ENCODE data around the gene ZFAND3.

ZFAND3 gene

DNA sequence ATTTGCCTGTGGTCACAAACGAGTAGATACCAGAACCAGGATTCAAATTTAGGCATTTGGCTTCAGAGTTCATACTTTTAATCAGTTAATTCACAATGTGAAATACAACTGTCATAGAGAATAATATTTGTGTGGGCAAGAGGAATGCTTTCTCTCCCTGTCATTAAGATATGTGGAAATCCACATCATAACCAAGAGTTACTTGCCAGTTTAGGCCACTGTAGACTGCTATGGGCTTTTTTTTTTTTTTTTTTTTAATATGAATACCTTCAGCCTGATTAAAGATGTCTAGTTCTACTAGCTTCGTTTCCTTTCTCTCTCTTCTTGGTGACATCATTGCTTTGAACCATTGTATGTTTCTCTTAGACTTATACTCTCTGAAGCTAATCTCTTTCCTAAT, 244.9 kb downstream of the ZFAND3 start:
- no peak overlapping the region for H3K27ac Mint-ChIP-seq
- no peak overlapping the region for H3K4me3 Mint-ChIP-seq
- peaks cover 64% of the 10 kb centered on the region for H3K36me3 Mint-ChIP-seq (ENCODE audit: low read depth)
- peaks cover 9% of the 10 kb centered on the region for H3K4me1 Mint-ChIP-seq (ENCODE audit: low read depth)
- no peaks in the 10 kb centered on the region for H3K27me3 Mint-ChIP-seq
- H3K9me3 Mint-ChIP-seq = no peaks in the 10 kb centered on the region

DNA sequence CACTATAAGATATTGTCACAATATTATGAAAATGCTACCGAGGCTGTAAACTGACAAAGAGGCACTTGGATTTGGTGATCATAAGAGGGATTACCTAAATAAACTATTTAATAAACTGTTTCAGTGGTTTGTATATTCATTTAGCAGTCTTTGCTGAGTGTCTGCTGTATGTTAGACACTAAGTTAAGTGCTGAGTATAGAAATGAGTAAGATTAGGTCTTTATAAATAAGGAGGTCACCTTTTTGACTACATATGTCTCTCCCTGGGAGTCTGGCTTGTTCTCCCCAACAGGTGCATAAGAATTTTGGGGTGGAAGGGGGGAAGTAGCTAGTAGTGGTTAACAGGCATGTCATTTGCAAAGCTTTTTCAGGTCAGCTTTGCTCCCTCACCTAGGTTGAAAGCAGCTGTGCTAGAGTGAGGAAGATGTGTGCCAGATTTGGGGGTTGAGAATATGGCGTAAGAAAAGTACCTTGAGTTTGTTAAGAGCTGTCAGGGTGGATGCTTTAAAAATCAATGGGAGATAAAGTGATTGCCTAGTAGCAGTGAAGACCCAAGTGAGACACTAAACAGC, 246.3 kb downstream of the ZFAND3 start:
- Mint-ChIP-seq H3K27ac (peak overlapping the region; percentile 9), H3K36me3 (ENCODE audit: low read depth) (peaks cover 64% of the 10 kb centered on the region), H3K4me3 (no peak overlapping the region), H3K9me3 (no peaks in the 10 kb centered on the region), H3K27me3 (no peaks in the 10 kb centered on the region), H3K4me1 (ENCODE audit: low read depth) (peaks cover 10% of the 10 kb centered on the region)

DNA sequence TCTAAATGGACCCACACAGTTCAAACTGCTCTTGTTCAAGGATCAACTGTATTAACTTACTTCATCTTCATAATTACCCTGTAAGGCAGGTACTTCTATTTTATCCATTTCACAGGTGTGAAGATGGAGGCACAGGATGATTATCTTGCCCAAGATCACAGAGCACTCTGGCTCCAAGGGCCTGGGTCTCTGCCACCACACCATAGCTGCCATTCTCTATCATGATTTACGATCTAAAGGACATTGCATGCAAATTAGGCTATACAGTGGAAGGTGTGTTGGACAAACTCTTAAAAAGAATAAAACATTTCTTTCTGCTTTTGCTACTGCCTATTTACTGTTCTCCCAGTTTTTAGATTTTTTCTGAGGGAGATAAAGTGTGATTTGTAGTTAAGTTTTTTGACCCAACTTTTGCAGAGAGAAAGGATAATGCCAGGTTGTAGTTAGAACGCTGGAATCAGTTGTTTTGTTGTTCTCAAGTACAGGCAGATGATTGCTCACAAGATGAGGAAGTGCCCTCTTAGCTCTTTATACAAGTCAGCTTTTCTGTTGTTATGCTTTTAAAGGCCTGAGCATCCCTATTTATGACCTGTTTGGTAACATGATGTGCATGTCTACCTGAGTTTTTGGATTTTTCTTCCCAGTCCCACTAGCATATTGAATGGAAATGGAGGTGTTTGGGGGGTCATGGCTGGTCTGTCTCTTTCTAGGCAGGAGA, 247.9 kb downstream of the ZFAND3 start:
- Mint-ChIP-seq H3K4me3 (no peak overlapping the region), H3K4me1 (ENCODE audit: low read depth) (peaks cover 10% of the 10 kb centered on the region), H3K36me3 (ENCODE audit: low read depth) (peaks cover 53% of the 10 kb centered on the region), H3K27me3 (no peaks in the 10 kb centered on the region), H3K27ac (no peak overlapping the region), H3K9me3 (no peaks in the 10 kb centered on the region)

DNA sequence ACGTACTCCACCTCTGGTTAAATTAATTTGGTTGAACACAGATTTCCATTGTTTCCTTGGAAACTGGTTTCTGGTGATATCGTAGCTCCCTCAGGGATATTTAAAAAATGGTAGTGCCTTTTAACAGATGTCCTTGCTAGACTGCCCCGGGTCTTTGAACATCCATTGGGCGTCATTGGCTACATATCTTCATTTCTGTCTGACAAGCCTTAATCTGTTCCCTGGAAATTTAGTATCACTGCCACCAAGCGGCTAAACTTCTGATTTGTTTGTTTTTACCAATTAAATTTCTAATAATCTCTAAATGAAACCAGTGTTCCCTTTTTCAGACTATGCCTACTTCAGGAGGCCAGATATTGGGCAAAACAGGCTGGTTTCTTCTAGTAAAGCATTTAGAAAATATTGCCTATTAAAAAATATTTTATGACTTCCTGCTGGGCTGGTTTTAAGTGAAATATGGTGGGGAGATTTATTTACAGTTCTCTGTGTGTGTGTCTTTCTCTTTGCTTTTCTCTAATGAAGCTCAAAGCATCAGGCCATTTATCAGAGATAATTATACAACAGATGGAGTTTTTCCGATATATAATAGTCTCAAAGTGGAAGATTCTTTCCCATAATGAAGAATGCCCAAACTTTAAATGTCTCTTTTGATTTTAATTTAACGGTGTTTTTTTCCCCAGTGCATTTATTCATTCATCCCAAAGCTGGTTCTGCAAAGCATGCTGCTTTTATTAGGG, 249.5 kb downstream of the ZFAND3 start:
- peaks cover 38% of the 10 kb centered on the region for H3K36me3 Mint-ChIP-seq (ENCODE audit: low read depth)
- peaks cover 14% of the 10 kb centered on the region for H3K4me1 Mint-ChIP-seq (ENCODE audit: low read depth)
- no peaks in the 10 kb centered on the region for H3K27me3 Mint-ChIP-seq
- no peak overlapping the region for H3K4me3 Mint-ChIP-seq
- no peaks in the 10 kb centered on the region for H3K9me3 Mint-ChIP-seq
- H3K27ac Mint-ChIP-seq = no peak overlapping the region

DNA sequence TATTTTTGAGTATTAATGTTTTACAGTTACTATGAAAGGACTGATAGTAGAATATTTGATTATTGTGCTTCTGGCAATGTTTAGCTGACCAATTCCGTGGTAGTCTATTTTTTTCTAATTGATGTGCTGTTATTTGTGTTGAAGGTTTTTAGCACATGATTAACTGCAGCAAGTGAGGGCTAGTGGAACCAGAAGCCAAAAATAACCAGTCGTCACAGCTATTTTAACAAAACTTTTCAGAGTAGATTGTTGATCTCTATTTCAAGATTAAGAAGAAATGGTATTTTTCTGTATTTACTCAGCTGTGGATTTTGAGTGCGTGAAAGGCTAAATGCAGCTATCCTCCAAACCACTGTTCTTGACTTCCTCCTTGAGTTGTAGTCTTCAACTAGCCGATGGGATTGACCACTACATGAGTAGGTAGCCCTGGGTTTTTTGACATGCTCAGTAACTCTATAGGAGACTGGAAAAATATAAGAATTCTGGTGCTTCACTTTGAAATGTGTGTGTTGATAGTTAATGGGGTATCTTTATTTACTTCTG, 258.0 kb downstream of the ZFAND3 start:
- Mint-ChIP-seq H3K27me3 (no peaks in the 10 kb centered on the region), H3K36me3 (ENCODE audit: low read depth) (peaks cover 17% of the 10 kb centered on the region), H3K4me1 (ENCODE audit: low read depth) (peaks cover 7% of the 10 kb centered on the region), H3K27ac (no peak overlapping the region), H3K4me3 (no peak overlapping the region), H3K9me3 (no peaks in the 10 kb centered on the region)

DNA sequence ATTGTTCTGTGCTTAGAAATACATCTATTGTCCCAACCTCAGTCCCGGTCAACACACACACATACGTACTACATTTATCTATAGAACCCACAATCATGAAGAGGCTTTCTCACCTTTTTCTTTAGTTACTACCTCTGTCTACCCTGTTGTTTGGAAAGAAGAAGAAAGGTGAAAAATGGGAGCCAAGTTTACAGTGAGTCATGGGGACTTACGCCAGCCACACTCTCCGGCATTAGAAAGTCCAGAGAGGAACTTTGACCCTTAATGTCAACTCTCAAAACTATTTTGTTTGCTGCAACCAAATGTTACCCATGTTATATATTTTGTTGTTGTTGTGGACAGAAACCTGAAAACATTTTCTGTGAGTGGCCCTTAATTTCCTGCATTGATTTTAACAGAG, 259.1 kb downstream of the ZFAND3 start:
- no peak overlapping the region for H3K4me3 Mint-ChIP-seq
- H3K27ac Mint-ChIP-seq = no peak overlapping the region
- peaks cover 3% of the 10 kb centered on the region for H3K4me1 Mint-ChIP-seq (ENCODE audit: low read depth)
- H3K9me3 Mint-ChIP-seq = no peaks in the 10 kb centered on the region
- H3K27me3 Mint-ChIP-seq = no peaks in the 10 kb centered on the region
- H3K36me3 Mint-ChIP-seq (ENCODE audit: low read depth) = peaks cover 28% of the 10 kb centered on the region

DNA sequence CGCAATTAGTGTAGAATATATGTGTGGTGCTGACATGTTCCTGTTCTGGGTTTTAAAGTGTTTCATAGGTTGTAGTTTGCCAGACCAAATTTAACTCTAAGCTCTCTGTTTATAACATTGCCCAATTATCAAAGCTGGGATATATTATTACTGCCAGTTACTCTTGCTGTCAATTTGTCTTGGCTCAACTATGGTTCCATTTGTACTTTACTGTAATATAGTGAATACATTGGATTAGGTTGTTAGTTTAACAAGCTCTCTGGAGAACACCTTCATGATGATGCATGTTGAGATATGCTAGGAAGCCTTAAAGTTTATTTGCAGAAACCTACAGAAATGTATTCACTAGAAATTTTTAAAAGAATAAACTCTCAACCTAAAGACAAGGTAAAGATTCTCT, 259.6 kb downstream of the ZFAND3 start:
- peaks cover 29% of the 10 kb centered on the region for H3K36me3 Mint-ChIP-seq (ENCODE audit: low read depth)
- no peak overlapping the region for H3K4me3 Mint-ChIP-seq
- peaks cover 3% of the 10 kb centered on the region for H3K4me1 Mint-ChIP-seq (ENCODE audit: low read depth)
- no peaks in the 10 kb centered on the region for H3K27me3 Mint-ChIP-seq
- no peaks in the 10 kb centered on the region for H3K9me3 Mint-ChIP-seq
- H3K27ac Mint-ChIP-seq = no peak overlapping the region

DNA sequence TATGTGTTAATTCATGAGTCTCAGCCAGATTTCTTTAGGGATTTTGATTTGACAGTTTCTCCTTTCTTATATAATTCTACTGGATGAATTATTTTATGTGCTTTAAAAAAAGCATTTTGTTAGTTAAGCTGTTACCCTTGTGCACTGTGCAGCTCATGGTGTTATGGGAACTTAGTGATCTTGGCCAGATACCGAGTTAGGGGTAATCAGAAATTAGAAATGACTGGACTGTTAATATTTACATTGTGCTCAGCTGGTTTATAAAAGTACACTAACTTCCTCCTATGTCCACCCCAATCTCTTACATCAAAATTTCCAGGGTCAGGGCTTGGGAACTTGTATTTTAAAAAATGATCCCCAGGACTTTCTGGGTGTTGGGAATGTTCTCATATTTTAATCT, 260.0 kb downstream of the ZFAND3 start:
- no peak overlapping the region for H3K27ac Mint-ChIP-seq
- no peaks in the 10 kb centered on the region for H3K27me3 Mint-ChIP-seq
- H3K36me3 Mint-ChIP-seq (ENCODE audit: low read depth) = peaks cover 33% of the 10 kb centered on the region
- H3K4me3 Mint-ChIP-seq = no peak overlapping the region
- no peaks in the 10 kb centered on the region for H3K9me3 Mint-ChIP-seq
- peaks cover 3% of the 10 kb centered on the region for H3K4me1 Mint-ChIP-seq (ENCODE audit: low read depth)

DNA sequence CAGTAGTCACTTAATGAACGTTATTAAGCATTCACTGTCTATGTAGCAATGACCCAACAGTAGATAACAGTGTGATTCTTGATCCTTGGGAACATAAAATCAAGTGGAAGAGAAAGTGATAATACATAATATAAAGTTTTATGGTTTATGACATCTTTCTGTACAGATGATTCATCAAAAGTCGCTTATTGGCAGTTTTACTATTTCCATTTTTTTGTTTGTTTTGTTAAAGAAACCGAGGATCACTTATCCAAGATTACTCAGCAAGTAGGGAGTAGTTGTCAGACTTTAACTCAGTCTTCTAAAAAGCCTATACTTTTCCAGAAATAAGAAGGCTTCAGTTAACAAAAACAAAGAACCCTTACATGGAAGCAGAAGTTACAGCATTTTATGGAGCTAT, 260.8 kb downstream of the ZFAND3 start:
- peaks cover 37% of the 10 kb centered on the region for H3K36me3 Mint-ChIP-seq (ENCODE audit: low read depth)
- no peaks in the 10 kb centered on the region for H3K9me3 Mint-ChIP-seq
- no peaks in the 10 kb centered on the region for H3K27me3 Mint-ChIP-seq
- peaks cover 3% of the 10 kb centered on the region for H3K4me1 Mint-ChIP-seq (ENCODE audit: low read depth)
- H3K4me3 Mint-ChIP-seq = no peak overlapping the region
- no peak overlapping the region for H3K27ac Mint-ChIP-seq

DNA sequence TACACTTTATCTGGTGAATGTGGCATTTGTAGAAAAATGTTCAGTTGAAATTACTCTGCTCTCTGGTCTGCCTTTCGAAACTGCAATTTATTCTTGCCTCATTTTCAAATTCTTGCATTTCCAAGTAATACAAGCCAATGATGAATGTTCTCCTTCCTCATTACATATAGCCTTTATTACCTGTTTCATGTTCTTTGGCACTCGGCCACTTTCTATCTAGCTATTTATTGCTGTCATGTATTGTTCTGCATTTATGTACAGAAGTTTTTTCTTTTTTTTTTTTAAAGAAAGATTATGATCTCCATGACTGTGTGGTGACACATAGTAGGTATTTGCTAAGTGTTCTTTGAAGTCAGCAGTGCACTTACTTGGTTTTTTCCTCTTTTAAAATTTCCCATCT, 261.4 kb downstream of the ZFAND3 start:
- Mint-ChIP-seq H3K4me3 (no peak overlapping the region), H3K27me3 (no peaks in the 10 kb centered on the region), H3K36me3 (ENCODE audit: low read depth) (peaks cover 41% of the 10 kb centered on the region), H3K27ac (no peak overlapping the region), H3K9me3 (no peaks in the 10 kb centered on the region), H3K4me1 (ENCODE audit: low read depth) (peaks cover 3% of the 10 kb centered on the region)

DNA sequence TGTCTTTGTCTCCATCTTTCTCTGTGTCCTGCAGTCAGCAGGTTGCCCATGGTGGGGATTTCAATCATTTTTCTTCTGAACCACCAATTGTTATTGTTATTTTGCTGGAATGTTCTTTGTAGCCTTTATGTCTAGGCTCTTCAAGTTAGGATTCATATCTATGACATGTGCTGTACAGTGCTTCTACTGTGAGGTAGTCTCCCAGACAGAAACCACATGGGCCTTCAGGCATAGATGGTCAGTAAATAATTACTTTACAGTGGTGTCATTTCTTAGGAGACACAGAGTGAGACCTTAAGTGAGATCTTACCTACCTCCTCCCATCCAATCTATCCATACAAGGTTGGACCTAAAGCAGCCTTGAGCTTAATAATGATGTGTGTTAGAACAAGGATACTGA, 265.5 kb downstream of the ZFAND3 start:
- Mint-ChIP-seq H3K4me3 (no peak overlapping the region), H3K27me3 (no peaks in the 10 kb centered on the region), H3K9me3 (no peaks in the 10 kb centered on the region), H3K27ac (no peak overlapping the region), H3K36me3 (ENCODE audit: low read depth) (peaks cover 50% of the 10 kb centered on the region), H3K4me1 (ENCODE audit: low read depth) (no peaks in the 10 kb centered on the region)

DNA sequence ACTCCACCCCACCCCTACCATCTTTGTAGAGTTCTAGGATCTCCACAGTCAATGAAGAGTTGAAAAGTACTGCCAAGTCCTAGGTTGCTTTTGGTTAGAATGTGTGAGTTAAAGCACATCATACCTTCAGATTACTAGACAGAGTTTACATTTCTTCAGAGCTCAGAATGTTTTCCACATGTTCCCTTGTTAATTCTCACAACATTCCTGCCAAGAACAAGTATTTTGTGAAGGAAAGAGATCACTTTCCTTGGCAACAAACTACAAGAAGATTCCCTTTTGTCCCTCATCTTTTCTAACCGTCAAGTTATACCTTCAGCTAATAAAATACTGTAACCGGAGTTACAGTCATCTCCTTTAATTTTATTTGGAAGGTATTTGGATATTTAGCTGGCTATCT, 266.8 kb downstream of the ZFAND3 start:
- no peaks in the 10 kb centered on the region for H3K9me3 Mint-ChIP-seq

DNA sequence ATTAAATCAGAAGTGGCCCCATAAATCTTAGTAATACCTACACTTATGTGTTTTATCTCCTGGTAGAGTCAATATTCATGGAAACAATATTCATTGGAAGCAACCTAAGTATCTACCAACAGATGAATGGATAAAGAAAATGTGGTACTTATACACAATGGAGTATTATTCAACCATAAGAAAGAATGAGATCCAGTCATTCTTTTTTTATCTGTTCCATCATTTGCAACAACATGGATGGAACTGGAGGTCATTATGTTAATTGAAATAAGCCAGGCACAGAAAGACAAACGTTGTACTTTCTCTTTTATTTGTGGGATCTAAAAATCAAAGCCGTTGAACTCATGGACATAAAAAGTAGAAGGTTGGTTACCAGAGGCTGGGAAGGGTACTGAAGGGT, 268.5 kb downstream of the ZFAND3 start:
- Mint-ChIP-seq H3K4me3 (no peak overlapping the region), H3K27me3 (no peaks in the 10 kb centered on the region)

More for the DNA sequence above, 266.8 kb downstream of the ZFAND3 start:
- Mint-ChIP-seq H3K4me1 (ENCODE audit: low read depth) (no peaks in the 10 kb centered on the region), H3K27ac (no peak overlapping the region), H3K4me3 (no peak overlapping the region), H3K36me3 (ENCODE audit: low read depth) (peaks cover 50% of the 10 kb centered on the region), H3K27me3 (no peaks in the 10 kb centered on the region)

DNA sequence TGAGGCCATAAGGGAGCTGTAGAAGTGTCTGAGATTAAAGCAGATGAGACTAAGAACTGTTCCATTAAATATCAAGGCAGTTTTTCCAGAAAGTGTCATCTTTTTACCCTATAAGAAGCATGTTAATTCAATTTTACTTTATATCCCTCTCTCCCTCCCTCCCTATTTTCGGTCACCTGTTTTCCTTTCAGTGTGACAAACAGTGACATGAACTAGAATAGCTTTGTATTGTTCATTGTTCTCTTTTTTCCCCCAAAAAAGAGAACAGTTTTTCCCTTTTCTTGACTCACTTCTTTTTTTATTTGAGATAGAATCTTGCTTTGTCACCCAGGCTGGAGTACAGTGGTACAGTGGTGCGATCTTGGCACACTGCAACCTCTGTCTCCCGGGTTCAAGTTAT, 269.3 kb downstream of the ZFAND3 start:
- Mint-ChIP-seq H3K4me1 (ENCODE audit: low read depth) (no peaks in the 10 kb centered on the region), H3K27me3 (no peaks in the 10 kb centered on the region), H3K27ac (no peak overlapping the region), H3K9me3 (no peaks in the 10 kb centered on the region), H3K4me3 (no peak overlapping the region), H3K36me3 (ENCODE audit: low read depth) (peaks cover 33% of the 10 kb centered on the region)

More for the DNA sequence above, 268.5 kb downstream of the ZFAND3 start:
- Mint-ChIP-seq H3K27ac (no peak overlapping the region), H3K4me1 (ENCODE audit: low read depth) (no peaks in the 10 kb centered on the region), H3K36me3 (ENCODE audit: low read depth) (peaks cover 39% of the 10 kb centered on the region), H3K9me3 (no peaks in the 10 kb centered on the region)

DNA sequence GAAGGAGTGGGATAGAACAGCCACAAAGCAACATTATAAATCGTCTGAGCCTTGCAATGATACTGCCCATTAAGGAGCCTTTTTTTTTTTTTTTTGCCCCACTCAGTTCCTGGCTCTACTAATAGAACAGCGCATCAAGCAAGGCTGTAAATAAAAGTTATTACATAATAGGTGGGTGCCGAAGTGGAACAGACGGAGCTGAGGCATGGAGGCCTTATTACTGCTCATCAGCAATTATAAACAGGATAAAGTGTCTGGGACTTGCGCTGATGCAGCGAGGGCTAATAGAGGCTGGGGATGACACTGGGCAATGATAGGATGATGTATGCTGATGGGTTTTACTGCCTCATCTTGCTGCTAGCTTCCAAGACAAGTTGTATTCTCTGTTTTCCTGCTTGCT, 272.1 kb downstream of the ZFAND3 start:
- H3K27ac Mint-ChIP-seq = no peak overlapping the region
- H3K27me3 Mint-ChIP-seq = no peaks in the 10 kb centered on the region
- no peak overlapping the region for H3K4me3 Mint-ChIP-seq
- no peaks in the 10 kb centered on the region for H3K4me1 Mint-ChIP-seq (ENCODE audit: low read depth)
- H3K36me3 Mint-ChIP-seq (ENCODE audit: low read depth) = peaks cover 11% of the 10 kb centered on the region
- H3K9me3 Mint-ChIP-seq = no peaks in the 10 kb centered on the region

Data from stimulated activated naive CD8-positive, alpha-beta T cell treated with anti-CD3 and anti-CD28 coated beads, Interleukin-15, Interleukin-2, amounts not matched to agents 100 ng/mL and 50 ng/mL, for 24 hours (primary cell).